Natural killer cell (primary cell): Measurements from ENCODE around the gene PIH1D1. TPM values are rescaled to one million over a fixed set of nuclear protein-coding genes. Genes with fewer than 3 reads are reported as not detected.

ENCODE experiments used
- ATAC-seq, 3 donors: fragments of 150-1000 bp in 2 of 3; fragments of 200-7000 bp in 1 of 3; cut with Tn5 transposase; 1 replicate in 1 of 3; 2 replicates in 2 of 3; pipeline ENCODE4 v1.10.0; 2021; ENCODE audit warnings: mild to moderate bottlenecking in 2 of 3, moderate library complexity in 2 of 3
- DNase-seq, 2 donors: peaks; one replicate each; pipeline versions ENCODE4 v3.0.0 to v3.0.0-alpha.2; 2013 to 2021; ENCODE audit warnings: mixed read lengths in 1 of 2
- H3K27ac ChIP-seq: one replicate; pipeline ENCODE4 v1.5.1; 2013; ENCODE audit warnings: mild to moderate bottlenecking, low read length
- H3K27me3 ChIP-seq: one replicate; pipeline ENCODE4 v1.6.1; 2013; ENCODE audit warnings: low read length; ENCODE audit not compliant: control insufficient read depth, insufficient read depth
- H3K36me3 ChIP-seq: one replicate; pipeline ENCODE4 v1.6.1; 2013; ENCODE audit warnings: low read length; ENCODE audit not compliant: control insufficient read depth, insufficient read depth
- H3K4me1 ChIP-seq: one replicate; pipeline ENCODE4 v1.6.1; 2013; ENCODE audit warnings: low read length; ENCODE audit not compliant: control insufficient read depth, insufficient read depth
- H3K4me3 ChIP-seq: one replicate; pipeline ENCODE4 v1.5.1; 2013; ENCODE audit warnings: low read length
- H3K9me3 ChIP-seq: one replicate; pipeline ENCODE4 v1.6.1; 2013; ENCODE audit warnings: low read length; ENCODE audit not compliant: control insufficient read depth, insufficient read depth
- H3K27ac Mint-ChIP-seq, 2 donors: one replicate each; pipeline ENCODE4 v1.8.0; 2022; ENCODE audit warnings: mild to moderate bottlenecking in 2 of 2, mixed read lengths in 2 of 2, moderate library complexity in 1 of 2
- H3K27me3 Mint-ChIP-seq, 2 donors: one replicate each; pipeline ENCODE4 v1.8.0; 2022; ENCODE audit warnings: low read depth in 2 of 2, mixed read lengths in 2 of 2
- H3K36me3 Mint-ChIP-seq: one replicate; pipeline ENCODE4 v1.8.0; 2022; ENCODE audit warnings: mixed read lengths
- H3K4me1 Mint-ChIP-seq, 2 donors: one replicate each; pipeline ENCODE4 v1.8.0; 2022; ENCODE audit warnings: mixed read lengths in 2 of 2
- H3K4me3 Mint-ChIP-seq: one replicate; pipeline ENCODE4 v1.8.0; 2022; ENCODE audit warnings: mild to moderate bottlenecking, moderate library complexity, mixed read lengths
- H3K9me3 Mint-ChIP-seq, 2 donors: one replicate each; pipeline ENCODE4 v1.8.0; 2022; ENCODE audit warnings: mixed read lengths in 2 of 2
- CTCF ChIP-seq: fragments of 200-600 bp; IDR thresholded peaks from one replicate; pipeline ENCODE4 v1.8.0; 2022; ENCODE audit warnings: antibody characterized with exemption
- WGBS: methylation state at CpG from one replicate; pipeline ENCODE4 v1.1.7; 2013; ENCODE audit warnings: missing lambda C conversion rate; ENCODE audit not compliant: insufficient coverage; 5-methylcytosine and 5-hydroxymethylcytosine counted together
- intact Hi-C: fragments of 100-400 bp; cut with micrococcal nuclease; formaldehyde crosslinking; loops from one replicate; pipeline ENCODE4 v1.14.2; 2022
- total RNA-seq, 4 donors: library from RNA; stranded (reverse); fragments of 120-200 nt in 1 of 4; gene quantifications; one replicate each; pipeline versions ENCODE4 v1.2.3 to v1.2.4, GENCODE V29; 2013 to 2022

Gene PIH1D1
- total RNA-seq, 3 donors from 2014 or later (not counting 1 experiment from before 2014, with no cell fraction given) = 112 to 149 (median 138) TPM

GRCh38 chr19:49497789-49498103, 46.1 kb upstream of the PIH1D1 start:
- H3K27ac ChIP-seq = peak overlapping the region; percentile 83
- peak overlapping the region; percentile 97 to 98 for H3K27ac Mint-ChIP-seq
- H3K4me1 Mint-ChIP-seq = peaks cover 56 to 65% of the 10 kb centered on the region in 2 donors
- peak overlapping the region; percentile 62 for H3K4me3 ChIP-seq
- H3K27me3 Mint-ChIP-seq = no peaks in the 10 kb centered on the region
- H3K9me3 Mint-ChIP-seq = no peaks in the 10 kb centered on the region
- ATAC-seq (no peak), DNase-seq (peak in 1 of 2 donors; percentile 48)
- intact Hi-C loops = loop anchor here (2.0 kb wide), 1 partner anchor 45 kb away; the partner anchor contains the start of gene ALDH16A1
- no peaks in the 10 kb centered on the region for H3K27me3 ChIP-seq
- H3K4me3 Mint-ChIP-seq = peak overlapping the region; percentile 99
- TF ChIP-seq CTCF = no peak
- WGBS = 81% methylated on average over 12 of the region's 12 CpGs
- peaks cover 33% of the 10 kb centered on the region for H3K36me3 ChIP-seq
- peaks cover 4% of the 10 kb centered on the region for H3K36me3 Mint-ChIP-seq
- H3K4me1 ChIP-seq = peaks cover 88% of the 10 kb centered on the region
- no peaks in the 10 kb centered on the region for H3K9me3 ChIP-seq

- Histone ChIP-seq H3K9me3 (no peaks in the 10 kb centered on the region), H3K4me1 (peaks cover 83% of the 10 kb centered on the region), H3K36me3 (peaks cover 39% of the 10 kb centered on the region), H3K27ac (peak overlapping the region; percentile 83), H3K27me3 (no peaks in the 10 kb centered on the region), H3K4me3 (peak overlapping the region; percentile 62)
- no peaks in the 10 kb centered on the region for H3K9me3 Mint-ChIP-seq
- peaks cover 55 to 69% of the 10 kb centered on the region in 2 donors for H3K4me1 Mint-ChIP-seq
- no peaks in the 10 kb centered on the region for H3K27me3 Mint-ChIP-seq
- ATAC-seq (no peak), DNase-seq (peak; percentile 43 to 91)
- peak overlapping the region; percentile 99 for H3K4me3 Mint-ChIP-seq
- WGBS = 15% methylated on average over 22 of the region's 22 CpGs
- no peak for TF ChIP-seq CTCF
- intact Hi-C loops = loop anchor here (2.0 kb wide), 1 partner anchor 44 kb away; the partner anchor contains the start of gene ALDH16A1
- peak overlapping the region; percentile 97 to 98 for H3K27ac Mint-ChIP-seq
- peaks cover 8% of the 10 kb centered on the region for H3K36me3 Mint-ChIP-seq
Measured at GRCh38 chr19:49497047-49497788, 45.6 kb upstream of the PIH1D1 start.

GRCh38 chr19:49496574-49497008, 45.0 kb upstream of the PIH1D1 start:
- WGBS = 0% methylated on average over 11 of the region's 11 CpGs
- peak overlapping the region; percentile 97 to 98 for H3K27ac Mint-ChIP-seq
- DNase-seq (no peak), ATAC-seq (no peak)
- Histone ChIP-seq H3K27me3 (no peaks in the 10 kb centered on the region), H3K36me3 (peaks cover 45% of the 10 kb centered on the region), H3K27ac (peak overlapping the region; percentile 83), H3K4me1 (peaks cover 77% of the 10 kb centered on the region), H3K4me3 (peak overlapping the region; percentile 62), H3K9me3 (no peaks in the 10 kb centered on the region)
- intact Hi-C loops = loop anchor here (1.0 to 2.0 kb wide), 5 partner anchors 9 to 380 kb away; partner anchors contain the start of genes ALDH16A1, PRMT1, RPL13A and RRAS
- H3K27me3 Mint-ChIP-seq = no peaks in the 10 kb centered on the region
- peaks cover 54 to 66% of the 10 kb centered on the region in 2 donors for H3K4me1 Mint-ChIP-seq
- peak overlapping the region; percentile 99 for H3K4me3 Mint-ChIP-seq
- no peaks in the 10 kb centered on the region for H3K9me3 Mint-ChIP-seq
- H3K36me3 Mint-ChIP-seq = peaks cover 8% of the 10 kb centered on the region
- no peak for TF ChIP-seq CTCF
